ENCODE data around the gene FSD2. TPM values are rescaled to one million over a fixed set of nuclear protein-coding genes. Genes with fewer than 3 reads are reported as not detected.
"Not testable (repeated sequence)": the region's sequence is repeated elsewhere in the genome, so short reads cannot be mapped to it uniquely, and the experiment has no call there.

FSD2 gene
- total and polyA plus RNA-seq, 9 of the 15 experiments (the other 6 are each of a cell fraction or from before 2014, with no cell fraction given) = 0.01 to 0.06 TPM; not detected in 7

DNA sequence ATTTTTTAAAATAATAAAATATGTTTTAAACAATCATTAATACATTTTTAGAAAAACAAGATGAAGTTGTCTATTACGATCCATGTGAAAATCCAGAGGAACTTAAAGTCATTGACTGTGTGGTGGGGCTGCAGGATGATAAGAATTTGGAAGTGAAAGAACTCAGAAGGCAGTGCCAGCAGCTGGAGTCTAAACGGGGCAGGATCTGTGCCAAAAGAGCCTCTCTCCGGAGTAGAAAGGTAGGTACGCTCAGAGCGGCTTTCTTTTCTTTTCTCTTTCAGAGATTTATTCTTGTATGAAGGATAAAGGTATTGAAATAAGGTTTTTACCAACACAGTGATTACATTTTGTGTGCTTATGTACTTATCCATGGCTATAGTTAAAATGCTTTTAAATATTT, 17.2 kb upstream of the FSD2 start (continued):
- TF ChIP-seq CHD1 (IDR thresholded peaks at IDR 0.05; ENCODE audit: low read length) = no peak

DNA sequence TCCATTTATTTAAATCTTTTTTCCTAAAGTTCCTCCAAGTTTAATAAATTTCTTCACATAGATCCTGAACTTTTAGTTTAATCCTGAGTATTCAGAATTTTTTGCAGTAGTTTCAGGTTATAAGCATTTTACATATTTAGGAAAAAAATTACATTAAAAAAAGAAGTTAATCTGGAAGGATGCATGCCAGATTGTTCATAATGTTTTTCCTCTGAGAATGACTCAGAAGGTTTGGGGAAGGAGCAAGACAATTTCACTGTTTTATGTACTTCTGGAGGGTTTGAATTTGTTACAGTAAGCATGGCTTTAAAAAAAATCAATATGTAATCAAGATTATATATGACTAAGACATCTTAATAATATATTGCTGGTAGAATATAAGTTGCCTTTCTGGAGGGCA, 16.0 kb upstream of the FSD2 start:
- ATAC-seq; CTCF ChIA-PET (ENCODE audit: low intra/inter-chr PET ratio); H4K20me1 ChIP-seq (replicated peaks; ENCODE audit: control insufficient read depth, insufficient read depth, low read length); H3K79me2 ChIP-seq (ENCODE audit: control insufficient read depth, insufficient read depth, low read length); H3K4me2 ChIP-seq (ENCODE audit: insufficient read depth, low read length); H3K9ac ChIP-seq (ENCODE audit: insufficient read depth in 1 of 2, low read depth in 2 of 2, low read length in 2 of 2); DNase-seq (ENCODE audit: extremely low read depth in 1 of 4, low spot score in 3 of 4); FAIRE-seq; H3K27ac ChIP-seq (ENCODE audit: extremely low read depth, low read depth, low read length); H3K4me3 ChIP-seq; H3K9me3 ChIP-seq (replicated peaks; ENCODE audit: control insufficient read depth, insufficient read depth, low read depth, low read length); in situ Hi-C loops (cut with MboI); H3K9me1 ChIP-seq (ENCODE audit: control insufficient read depth, insufficient read depth, low read length); POLR2A ChIA-PET; intact Hi-C loops (cut with micrococcal nuclease); H2AFZ ChIP-seq (ENCODE audit: low read depth, low read length); H3K27me3 ChIP-seq (ENCODE audit: control insufficient read depth in 2 of 2, insufficient read depth in 2 of 2, low read length in 2 of 2); BruUV-seq (replicated peaks); H3K4me1 ChIP-seq (replicated peaks in 1 of 2; ENCODE audit: control insufficient read depth in 2 of 2, insufficient read depth in 2 of 2, low read length in 2 of 2): not testable (repeated sequence)
- peaks cover 78% of the 10 kb centered on the region for H3K36me3 ChIP-seq (ENCODE audit: control insufficient read depth, insufficient read depth, low read length)

DNA sequence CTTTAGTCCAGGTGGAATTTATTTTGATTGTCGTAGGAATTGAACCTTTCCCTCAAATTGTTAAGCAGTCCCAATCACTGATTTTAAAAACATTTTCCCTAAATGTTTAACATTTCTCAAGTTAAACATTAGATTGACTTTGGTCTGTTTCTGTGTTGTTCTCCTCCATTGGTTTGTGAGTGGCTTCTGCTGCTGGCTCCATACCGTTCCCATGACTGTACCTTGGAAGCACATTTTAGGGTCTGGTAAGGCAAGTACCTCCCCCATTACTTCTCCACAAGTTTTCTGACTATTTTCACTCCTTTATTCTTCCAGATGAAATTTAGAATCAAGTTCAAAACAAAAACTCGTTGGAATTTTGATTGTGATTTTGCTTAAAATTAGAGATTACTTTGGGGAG, 15.5 kb upstream of the FSD2 start:
- H3K4me1 ChIP-seq (replicated peaks in 1 of 2; ENCODE audit: control insufficient read depth in 2 of 2, insufficient read depth in 2 of 2, low read length in 2 of 2); POLR2A ChIA-PET; H3K27ac ChIP-seq (ENCODE audit: extremely low read depth, low read depth, low read length); H2AFZ ChIP-seq (ENCODE audit: low read depth, low read length); H3K9me3 ChIP-seq (replicated peaks; ENCODE audit: control insufficient read depth, insufficient read depth, low read depth, low read length); FAIRE-seq; H3K4me2 ChIP-seq (ENCODE audit: insufficient read depth, low read length); H3K4me3 ChIP-seq; H3K9me1 ChIP-seq (ENCODE audit: control insufficient read depth, insufficient read depth, low read length); H3K9ac ChIP-seq (ENCODE audit: insufficient read depth in 1 of 2, low read depth in 2 of 2, low read length in 2 of 2); H4K20me1 ChIP-seq (replicated peaks; ENCODE audit: control insufficient read depth, insufficient read depth, low read length); ATAC-seq; intact Hi-C loops (cut with micrococcal nuclease); in situ Hi-C loops (cut with MboI); DNase-seq (ENCODE audit: extremely low read depth in 1 of 4, low spot score in 3 of 4); H3K27me3 ChIP-seq (ENCODE audit: control insufficient read depth in 2 of 2, insufficient read depth in 2 of 2, low read length in 2 of 2); BruUV-seq (replicated peaks); H3K79me2 ChIP-seq (ENCODE audit: control insufficient read depth, insufficient read depth, low read length); CTCF ChIA-PET (ENCODE audit: low intra/inter-chr PET ratio): not testable (repeated sequence)
- WGBS (ENCODE audit: insufficient coverage, low coverage, missing lambda C conversion rate) = 70% methylated on average over 3 of the region's 3 CpGs
- H3K36me3 ChIP-seq (ENCODE audit: control insufficient read depth, insufficient read depth, low read length) = peaks cover 78% of the 10 kb centered on the region
